Measurements from ENCODE around the gene NT5DC1.
A peak's percentile ranks its signal among the peaks of the same experiment; 100 is the strongest.
"Not testable (repeated sequence)": the region's sequence is repeated elsewhere in the genome, so short reads cannot be mapped to it uniquely, and the experiment has no call there.

Gene NT5DC1

GRCh38 chr6:116094041-116094440, 6.6 kb upstream of the NT5DC1 start:
- no peak for DNase-seq

GRCh38 chr6:116096048-116096759, 4.4 kb upstream of the NT5DC1 start:
- DNase-seq, result not testable (repeated sequence)

- no peak for DNase-seq
These were observed 3.5 kb upstream of the NT5DC1 start for GRCh38 chr6:116096979-116097816.

- DNase-seq, result no peak
These were observed 1.6 kb upstream of the NT5DC1 start for GRCh38 chr6:116099036-116099435.

GRCh38 chr6:116101302-116101718, 657 bp downstream of the NT5DC1 start:
- no peak for DNase-seq

GRCh38 chr6:116101790-116102189, 1.1 kb downstream of the NT5DC1 start:
- DNase-seq, result no peak

GRCh38 chr6:116102873-116103272, 2.2 kb downstream of the NT5DC1 start:
- no peak for DNase-seq

- no peak for DNase-seq
These were observed 4.0 kb downstream of the NT5DC1 start for GRCh38 chr6:116104636-116105035.

- DNase-seq, result no peak
These were observed 4.6 kb downstream of the NT5DC1 start for GRCh38 chr6:116105247-116105646.

GRCh38 chr6:116106146-116106545, 5.5 kb downstream of the NT5DC1 start:
- no peak for DNase-seq

- DNase-seq, result no peak
These were observed 8.2 kb downstream of the NT5DC1 start for GRCh38 chr6:116108836-116109235.

GRCh38 chr6:116111552-116112528, 11.2 kb downstream of the NT5DC1 start:
- DNase-seq, result peak; percentile 26

- no peak for DNase-seq
These were observed 12.7 kb downstream of the NT5DC1 start for GRCh38 chr6:116113386-116113785.

GRCh38 chr6:116115781-116116180, 15.1 kb downstream of the NT5DC1 start:
- no peak for DNase-seq

- DNase-seq, result no peak
These were observed 18.0 kb downstream of the NT5DC1 start for GRCh38 chr6:116118608-116119007.

GRCh38 chr6:116120430-116120829, 19.8 kb downstream of the NT5DC1 start:
- DNase-seq, result no peak

GRCh38 chr6:116126032-116126431, 25.4 kb downstream of the NT5DC1 start, which contains the start of gene COL10A1:
Gene COL10A1, minus strand, starts transcription at chr6:116126132. Its CDS starts 640 bp downstream, at chr6:116125492.
- no peak for DNase-seq

GRCh38 chr6:116127771-116128493, 27.3 kb downstream of the NT5DC1 start:
- no peak for DNase-seq

- no peak for DNase-seq
These were observed 32.8 kb downstream of the NT5DC1 start for GRCh38 chr6:116133453-116133852.

GRCh38 chr6:116136373-116136772, 35.7 kb downstream of the NT5DC1 start:
- DNase-seq, result no peak

GRCh38 chr6:116136933-116137340, 36.3 kb downstream of the NT5DC1 start:
- DNase-seq, result no peak

- DNase-seq, result no peak
These were observed 39.3 kb downstream of the NT5DC1 start for GRCh38 chr6:116139917-116140316.

All from stimulated activated CD4-positive, alpha-beta T cell treated with anti-CD3 and anti-CD28 coated beads, Interleukin-1b, Interleukin-23, amount 100 ng/mL, for 48 hours (primary cell).